ENCODE measurements around the gene CNN3.

DNA sequence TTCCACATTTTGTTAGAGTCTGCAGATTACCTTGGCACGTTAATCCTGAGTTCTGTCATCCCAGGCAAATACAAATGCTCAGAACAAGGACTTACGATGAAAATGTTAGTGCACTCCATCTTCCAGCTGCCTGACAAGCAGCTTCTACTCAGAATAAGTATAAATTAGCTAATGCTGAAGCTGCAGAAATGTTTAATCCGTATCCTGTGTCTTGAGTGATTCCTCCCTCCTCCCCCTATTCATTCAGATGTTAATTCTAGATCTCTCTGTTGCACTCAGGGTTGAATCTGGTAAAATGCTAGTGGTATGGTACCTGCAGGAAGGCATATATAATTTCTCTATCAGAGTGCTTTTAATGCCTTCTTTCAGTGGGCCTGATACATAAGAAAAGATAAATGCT, 39.8 kb downstream of the CNN3 start:
- TF ChIP-seq, protein P1, sequence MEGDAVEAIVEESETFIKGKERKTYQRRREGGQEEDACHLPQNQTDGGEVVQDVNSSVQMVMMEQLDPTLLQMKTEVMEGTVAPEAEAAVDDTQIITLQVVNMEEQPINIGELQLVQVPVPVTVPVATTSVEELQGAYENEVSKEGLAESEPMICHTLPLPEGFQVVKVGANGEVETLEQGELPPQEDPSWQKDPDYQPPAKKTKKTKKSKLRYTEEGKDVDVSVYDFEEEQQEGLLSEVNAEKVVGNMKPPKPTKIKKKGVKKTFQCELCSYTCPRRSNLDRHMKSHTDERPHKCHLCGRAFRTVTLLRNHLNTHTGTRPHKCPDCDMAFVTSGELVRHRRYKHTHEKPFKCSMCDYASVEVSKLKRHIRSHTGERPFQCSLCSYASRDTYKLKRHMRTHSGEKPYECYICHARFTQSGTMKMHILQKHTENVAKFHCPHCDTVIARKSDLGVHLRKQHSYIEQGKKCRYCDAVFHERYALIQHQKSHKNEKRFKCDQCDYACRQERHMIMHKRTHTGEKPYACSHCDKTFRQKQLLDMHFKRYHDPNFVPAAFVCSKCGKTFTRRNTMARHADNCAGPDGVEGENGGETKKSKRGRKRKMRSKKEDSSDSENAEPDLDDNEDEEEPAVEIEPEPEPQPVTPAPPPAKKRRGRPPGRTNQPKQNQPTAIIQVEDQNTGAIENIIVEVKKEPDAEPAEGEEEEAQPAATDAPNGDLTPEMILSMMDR (conservative IDR thresholded peaks at IDR 0.05; ENCODE audit: low read length), result no peak
- TF ChIP-seq EZH2phosphoT487 (IDR thresholded peaks at IDR 0.05; ENCODE audit: borderline replicate concordance), result no peak
